ENCODE data around the gene DOP1A. TPM values are rescaled to one million over a fixed set of nuclear protein-coding genes. Genes with fewer than 3 reads are reported as not detected.

The DOP1A gene
- total RNA-seq, 1 experiment from 2014 or later = 17.0 TPM

DNA sequence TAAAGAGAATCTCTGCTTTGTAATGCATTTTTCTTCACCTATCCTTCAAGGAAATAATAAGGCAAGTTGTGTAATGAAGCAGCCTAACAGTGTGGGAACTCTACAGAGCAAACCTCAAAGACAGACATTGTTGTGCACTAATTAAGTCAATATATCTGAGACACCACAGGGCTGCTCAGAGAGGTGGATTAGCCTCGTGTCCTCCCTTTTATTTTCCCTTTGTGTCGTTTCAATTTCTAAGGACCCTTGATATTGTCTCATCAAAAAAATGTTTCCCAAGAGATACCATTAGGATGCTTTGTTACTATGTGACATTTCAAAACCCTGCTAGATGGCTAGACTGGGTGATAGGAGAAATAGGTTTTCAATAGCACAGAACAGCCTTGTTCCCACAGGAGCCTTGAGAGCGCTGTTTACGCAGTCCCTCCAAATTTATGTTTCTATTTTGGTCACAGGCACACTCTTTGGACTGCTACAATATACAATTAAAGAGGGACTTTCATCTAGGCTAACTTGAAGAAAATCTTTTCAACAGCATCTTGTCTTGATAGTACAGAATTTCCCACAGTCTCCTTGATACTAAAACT is 24.9 kb upstream of the DOP1A start:
- Histone ChIP-seq H2AFZ (ENCODE audit: low read length) (no peak overlapping the region), H4K5ac (ENCODE audit: insufficient read length, low read depth, low read length) (no peak overlapping the region), H3T11ph (ENCODE audit: low read length) (no peak overlapping the region), H4K8ac (replicated peaks; ENCODE audit: insufficient read length, low read depth, low read length) (no peak overlapping the region), H3K27ac (ENCODE audit: insufficient read length, low read depth, low read length) (no peak overlapping the region), H3K56ac (ENCODE audit: insufficient read length, low read depth, low read length) (no peak overlapping the region), H4K91ac (ENCODE audit: insufficient read length, low read depth, low read length) (no peak overlapping the region), H3K23ac (ENCODE audit: insufficient read length, low read depth, low read length) (no peak overlapping the region), H3K9ac (ENCODE audit: extremely low read depth, insufficient read length, low read length) (no peak overlapping the region), H3K18ac (ENCODE audit: insufficient read length, low read depth, low read length) (no peak overlapping the region), H2BK5ac (ENCODE audit: insufficient read length, low read length) (no peak overlapping the region), H3K27me3 (ENCODE audit: insufficient read depth, low read length) (no peaks in the 10 kb centered on the region), H3K4me2 (ENCODE audit: insufficient read depth, insufficient read length, low read length) (no peak overlapping the region), H2BK20ac (ENCODE audit: low read depth, low read length, poor library complexity, severe bottlenecking) (no peak overlapping the region), H3K79me1 (ENCODE audit: insufficient read depth, low read depth, low read length, poor library complexity, severe bottlenecking) (no peaks in the 10 kb centered on the region), H3K4me1 (ENCODE audit: insufficient read depth, low read length) (no peaks in the 10 kb centered on the region), H3K4ac (ENCODE audit: low read depth, low read length) (no peak overlapping the region), H4K20me1 (ENCODE audit: control insufficient read depth, insufficient read depth, insufficient read length) (no peaks in the 10 kb centered on the region), H2BK15ac (ENCODE audit: low read depth, low read length) (no peak overlapping the region), H3K23me2 (ENCODE audit: insufficient read length, low read depth, low read length, poor library complexity, severe bottlenecking) (no peaks in the 10 kb centered on the region), H3K9me3 (ENCODE audit: control insufficient read depth, low read depth, low read length) (no peaks in the 10 kb centered on the region), H2BK12ac (ENCODE audit: insufficient read length, low read depth, low read length) (no peak overlapping the region), H2AK5ac (ENCODE audit: insufficient read length, low read length) (no peak overlapping the region), H2BK120ac (ENCODE audit: low read depth, low read length, poor library complexity, severe bottlenecking) (no peak overlapping the region), H3K14ac (ENCODE audit: insufficient read depth, low read length) (no peak overlapping the region), H3K79me2 (ENCODE audit: insufficient read depth, low read length) (no peaks in the 10 kb centered on the region)
- TF ChIP-seq, protein P1, sequence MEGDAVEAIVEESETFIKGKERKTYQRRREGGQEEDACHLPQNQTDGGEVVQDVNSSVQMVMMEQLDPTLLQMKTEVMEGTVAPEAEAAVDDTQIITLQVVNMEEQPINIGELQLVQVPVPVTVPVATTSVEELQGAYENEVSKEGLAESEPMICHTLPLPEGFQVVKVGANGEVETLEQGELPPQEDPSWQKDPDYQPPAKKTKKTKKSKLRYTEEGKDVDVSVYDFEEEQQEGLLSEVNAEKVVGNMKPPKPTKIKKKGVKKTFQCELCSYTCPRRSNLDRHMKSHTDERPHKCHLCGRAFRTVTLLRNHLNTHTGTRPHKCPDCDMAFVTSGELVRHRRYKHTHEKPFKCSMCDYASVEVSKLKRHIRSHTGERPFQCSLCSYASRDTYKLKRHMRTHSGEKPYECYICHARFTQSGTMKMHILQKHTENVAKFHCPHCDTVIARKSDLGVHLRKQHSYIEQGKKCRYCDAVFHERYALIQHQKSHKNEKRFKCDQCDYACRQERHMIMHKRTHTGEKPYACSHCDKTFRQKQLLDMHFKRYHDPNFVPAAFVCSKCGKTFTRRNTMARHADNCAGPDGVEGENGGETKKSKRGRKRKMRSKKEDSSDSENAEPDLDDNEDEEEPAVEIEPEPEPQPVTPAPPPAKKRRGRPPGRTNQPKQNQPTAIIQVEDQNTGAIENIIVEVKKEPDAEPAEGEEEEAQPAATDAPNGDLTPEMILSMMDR (conservative IDR thresholded peaks at IDR 0.05) = no peak
- no peaks in the 10 kb centered on the region for H3K27me3 Mint-ChIP-seq (ENCODE audit: low read depth)
- peaks cover 10% of the 10 kb centered on the region in 2 experiments for H3K4me1 Mint-ChIP-seq
- no CpG with 5 or more reads among the region's 4 CpGs for WGBS (ENCODE audit: extremely low coverage, insufficient read length, low lambda C conversion rate)
- H3K4me3 Mint-ChIP-seq = no peak overlapping the region
- peak overlapping the region in 2 of 3 experiments; percentile 55 to 68; a peak in 2 of 7 replicates for H3K27ac Mint-ChIP-seq
- H3K36me3 Mint-ChIP-seq (ENCODE audit: insufficient read depth in 1 of 3, low read depth in 3 of 3) = peaks cover 3 to 8% (median 4%) of the 10 kb centered on the region in 3 experiments; a peak in 6 of 7 replicates
- H3K9me3 Mint-ChIP-seq = no peaks in the 10 kb centered on the region
- DNase-seq = no peak

Data from H9 (cell line).